ENCODE data around the gene TAOK3.

GRCh38 chr12:118206107-118206412 lies 166.6 kb downstream of the TAOK3 start:
- TF ChIP-seq POLR2A (IDR thresholded peaks at IDR 0.05; ENCODE audit: extremely low read depth, insufficient read length) (no peak), MAX (IDR thresholded peaks at IDR 0.05; ENCODE audit: low read depth, low read length) (no peak), MYC (IDR thresholded peaks at IDR 0.05; ENCODE audit: low read depth, low read length) (no peak)
- TF ChIP-seq, protein P1, sequence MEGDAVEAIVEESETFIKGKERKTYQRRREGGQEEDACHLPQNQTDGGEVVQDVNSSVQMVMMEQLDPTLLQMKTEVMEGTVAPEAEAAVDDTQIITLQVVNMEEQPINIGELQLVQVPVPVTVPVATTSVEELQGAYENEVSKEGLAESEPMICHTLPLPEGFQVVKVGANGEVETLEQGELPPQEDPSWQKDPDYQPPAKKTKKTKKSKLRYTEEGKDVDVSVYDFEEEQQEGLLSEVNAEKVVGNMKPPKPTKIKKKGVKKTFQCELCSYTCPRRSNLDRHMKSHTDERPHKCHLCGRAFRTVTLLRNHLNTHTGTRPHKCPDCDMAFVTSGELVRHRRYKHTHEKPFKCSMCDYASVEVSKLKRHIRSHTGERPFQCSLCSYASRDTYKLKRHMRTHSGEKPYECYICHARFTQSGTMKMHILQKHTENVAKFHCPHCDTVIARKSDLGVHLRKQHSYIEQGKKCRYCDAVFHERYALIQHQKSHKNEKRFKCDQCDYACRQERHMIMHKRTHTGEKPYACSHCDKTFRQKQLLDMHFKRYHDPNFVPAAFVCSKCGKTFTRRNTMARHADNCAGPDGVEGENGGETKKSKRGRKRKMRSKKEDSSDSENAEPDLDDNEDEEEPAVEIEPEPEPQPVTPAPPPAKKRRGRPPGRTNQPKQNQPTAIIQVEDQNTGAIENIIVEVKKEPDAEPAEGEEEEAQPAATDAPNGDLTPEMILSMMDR (IDR thresholded peaks at IDR 0.05; ENCODE audit: low read depth, low read length): no peak
